ENCODE data around the gene PRDM16. TPM values are rescaled to one million over a fixed set of nuclear protein-coding genes. Genes with fewer than 3 reads are reported as not detected.

Gene PRDM16
- total and polyA plus RNA-seq, 2 donors (not counting 1 experiment from before 2014, with no cell fraction given), result 0.03 to 0.12 TPM

DNA sequence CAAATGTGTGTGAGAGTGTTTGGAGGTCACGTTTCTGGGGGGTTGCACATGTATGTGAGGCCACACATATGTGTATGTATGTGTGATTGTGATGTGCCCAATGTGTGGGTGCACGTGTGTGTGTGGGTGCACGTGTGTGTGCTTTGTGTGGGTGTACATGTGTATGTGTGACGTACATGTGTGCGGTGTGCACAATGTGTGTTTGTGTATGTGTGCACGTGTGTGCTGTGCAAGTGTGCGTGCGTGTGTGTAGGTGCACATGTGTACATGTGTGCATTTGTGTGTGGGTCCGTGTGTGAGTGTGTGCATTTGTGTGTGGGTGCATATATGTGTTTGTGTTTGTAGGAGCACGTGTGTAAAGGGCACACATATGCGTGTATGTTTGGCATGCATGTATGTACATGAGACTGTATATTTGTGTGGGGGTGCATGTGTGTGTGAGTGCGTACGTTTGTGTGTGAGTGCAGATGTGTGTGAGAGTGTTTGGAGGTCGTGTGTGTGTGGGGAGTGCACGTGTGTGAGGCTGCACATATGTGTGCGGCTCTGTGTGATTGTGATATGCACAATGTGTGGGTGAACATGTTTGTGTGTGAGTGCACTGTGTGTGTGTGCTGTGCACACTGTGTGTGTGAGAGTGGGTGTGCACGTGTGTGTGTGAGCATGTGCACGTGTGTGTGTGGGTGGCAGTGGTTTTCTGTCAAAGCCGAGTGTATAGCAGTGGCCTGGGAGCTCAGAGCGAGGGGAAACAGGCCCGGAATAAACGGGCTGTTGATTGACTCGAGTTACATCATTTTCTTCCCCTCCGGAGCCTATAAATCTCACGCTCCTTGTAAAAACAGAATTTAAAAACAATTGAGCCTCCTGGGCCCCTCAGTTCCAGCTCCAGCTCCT, 252.8 kb downstream of the PRDM16 start:
- Mint-ChIP-seq H3K9me3 (ENCODE audit: insufficient read depth) (peaks cover under 1% of the 10 kb centered on the region), H3K27ac (no peak overlapping the region), H3K27me3 (no peaks in the 10 kb centered on the region), H3K4me1 (peaks cover under 1% of the 10 kb centered on the region), H3K4me3 (no peak overlapping the region)
- Histone ChIP-seq H3K9ac (ENCODE audit: low read length) (no peak overlapping the region), H3K27me3 (replicated peaks in 1 of 4; ENCODE audit: control extremely low read depth in 1 of 4, control insufficient read depth in 3 of 4, insufficient read depth in 4 of 4, low read length in 3 of 4) (peaks cover 0 to 5% (median 0%) of the 10 kb centered on the region in 4 experiments), H3K79me2 (ENCODE audit: control insufficient read depth, insufficient read depth, low read length) (no peaks in the 10 kb centered on the region), H3K4me3 (ENCODE audit: control extremely low read depth in 1 of 5, extremely low read depth in 1 of 5, insufficient read depth in 1 of 5, low read depth in 2 of 5, low read length in 4 of 5) (no peak overlapping the region), H3K9me3 (ENCODE audit: control extremely low read depth in 1 of 3, control insufficient read depth in 2 of 3, insufficient read depth in 1 of 3, low read length in 2 of 3) (peaks cover 0 to 24% (median 4%) of the 10 kb centered on the region in 3 donors), H3K27ac (ENCODE audit: low read length in 2 of 2) (no peak overlapping the region), H2AFZ (ENCODE audit: insufficient read depth, low read depth, low read length, poor library complexity, severe bottlenecking) (no peak overlapping the region), H4K20me1 (ENCODE audit: control insufficient read depth, insufficient read depth, low read length, poor library complexity, severe bottlenecking) (no peaks in the 10 kb centered on the region), H3K4me2 (replicated peaks; ENCODE audit: low read depth, low read length, poor library complexity, severe bottlenecking) (no peak overlapping the region), H3K4me1 (ENCODE audit: control insufficient read depth in 2 of 2, insufficient read depth in 2 of 2, low read length in 2 of 2) (no peaks in the 10 kb centered on the region), H3K36me3 (replicated peaks in 1 of 2; ENCODE audit: control extremely low read depth in 1 of 2, control insufficient read depth in 1 of 2, extremely low read depth in 1 of 2, insufficient read depth in 2 of 2, low read length in 1 of 2) (no peaks in the 10 kb centered on the region)
- ATAC-seq (ENCODE audit: low read depth), result no peak
- POLR2A ChIA-PET, result no interaction called here
- no peak for TF ChIP-seq EZH2 (IDR thresholded peaks at IDR 0.05; ENCODE audit: borderline replicate concordance, insufficient read depth, low read depth, low read length, poor library complexity, severe bottlenecking)
- TF ChIP-seq, protein P1, sequence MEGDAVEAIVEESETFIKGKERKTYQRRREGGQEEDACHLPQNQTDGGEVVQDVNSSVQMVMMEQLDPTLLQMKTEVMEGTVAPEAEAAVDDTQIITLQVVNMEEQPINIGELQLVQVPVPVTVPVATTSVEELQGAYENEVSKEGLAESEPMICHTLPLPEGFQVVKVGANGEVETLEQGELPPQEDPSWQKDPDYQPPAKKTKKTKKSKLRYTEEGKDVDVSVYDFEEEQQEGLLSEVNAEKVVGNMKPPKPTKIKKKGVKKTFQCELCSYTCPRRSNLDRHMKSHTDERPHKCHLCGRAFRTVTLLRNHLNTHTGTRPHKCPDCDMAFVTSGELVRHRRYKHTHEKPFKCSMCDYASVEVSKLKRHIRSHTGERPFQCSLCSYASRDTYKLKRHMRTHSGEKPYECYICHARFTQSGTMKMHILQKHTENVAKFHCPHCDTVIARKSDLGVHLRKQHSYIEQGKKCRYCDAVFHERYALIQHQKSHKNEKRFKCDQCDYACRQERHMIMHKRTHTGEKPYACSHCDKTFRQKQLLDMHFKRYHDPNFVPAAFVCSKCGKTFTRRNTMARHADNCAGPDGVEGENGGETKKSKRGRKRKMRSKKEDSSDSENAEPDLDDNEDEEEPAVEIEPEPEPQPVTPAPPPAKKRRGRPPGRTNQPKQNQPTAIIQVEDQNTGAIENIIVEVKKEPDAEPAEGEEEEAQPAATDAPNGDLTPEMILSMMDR (IDR thresholded peaks at IDR 0.05), result no peak
- no peak for DNase-seq
- intact Hi-C loops (cut with micrococcal nuclease), result no loop called here
- CTCF ChIA-PET, result no interaction called here
- 70% methylated on average over 21 of the region's 25 CpGs for WGBS (ENCODE audit: insufficient coverage)

DNA sequence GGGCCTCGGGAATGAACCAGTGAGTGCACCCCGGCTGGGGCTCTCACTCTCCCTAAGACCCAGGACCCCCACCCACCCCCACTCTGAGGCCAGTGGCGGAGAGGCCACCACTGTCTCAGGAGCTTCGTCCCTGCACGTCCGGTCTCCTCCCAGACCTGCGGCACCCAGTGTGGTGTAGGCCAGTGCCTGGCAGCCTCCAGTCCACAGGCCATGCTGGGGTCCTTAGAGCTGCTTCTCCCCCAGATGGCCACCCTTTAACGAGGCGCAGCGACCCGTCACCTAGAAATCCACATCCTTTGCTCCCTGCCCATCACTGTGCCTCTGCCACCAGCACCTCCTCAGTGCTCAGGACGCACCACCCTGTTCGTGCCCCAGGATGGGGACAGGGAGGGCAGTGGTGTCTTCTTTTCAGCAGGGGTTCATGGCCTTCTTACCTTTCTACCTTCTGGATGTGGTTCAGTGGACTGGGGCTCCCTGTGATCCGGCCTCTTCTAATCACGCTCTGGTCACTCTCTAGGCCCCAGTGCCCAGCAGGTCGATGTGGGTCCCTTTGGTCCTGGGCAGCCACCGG, 253.5 kb downstream of the PRDM16 start:
- DNase-seq (no peak), ATAC-seq (ENCODE audit: low read depth) (no peak)
- no peak overlapping the region for H2AFZ ChIP-seq (ENCODE audit: insufficient read depth, low read depth, low read length, poor library complexity, severe bottlenecking)
- ChIA-PET CTCF (no interaction called here), POLR2A (no interaction called here)
- no peak overlapping the region for H3K4me2 ChIP-seq (replicated peaks; ENCODE audit: low read depth, low read length, poor library complexity, severe bottlenecking)
- H3K27ac ChIP-seq (ENCODE audit: low read length in 2 of 2), result no peak overlapping the region
- TF ChIP-seq, protein P1 (IDR thresholded peaks at IDR 0.05), result no peak
- TF ChIP-seq EZH2 (IDR thresholded peaks at IDR 0.05; ENCODE audit: borderline replicate concordance, insufficient read depth, low read depth, low read length, poor library complexity, severe bottlenecking), result no peak
- H3K4me1 Mint-ChIP-seq, result no peaks in the 10 kb centered on the region
- H3K27ac Mint-ChIP-seq, result no peak overlapping the region
- peaks cover 0 to 5% (median 0%) of the 10 kb centered on the region in 4 experiments for H3K27me3 ChIP-seq (replicated peaks in 1 of 4; ENCODE audit: control extremely low read depth in 1 of 4, control insufficient read depth in 3 of 4, insufficient read depth in 4 of 4, low read length in 3 of 4)
- no peak overlapping the region for H3K4me3 Mint-ChIP-seq
- intact Hi-C loops (cut with micrococcal nuclease), result no loop called here
- H3K4me3 ChIP-seq (ENCODE audit: control extremely low read depth in 1 of 5, extremely low read depth in 1 of 5, insufficient read depth in 1 of 5, low read depth in 2 of 5, low read length in 4 of 5), result no peak overlapping the region
- no peaks in the 10 kb centered on the region for H3K9me3 Mint-ChIP-seq (ENCODE audit: insufficient read depth)
- 82% methylated on average over 13 of the region's 17 CpGs for WGBS (ENCODE audit: insufficient coverage)
- H3K36me3 ChIP-seq (replicated peaks in 1 of 2; ENCODE audit: control extremely low read depth in 1 of 2, control insufficient read depth in 1 of 2, extremely low read depth in 1 of 2, insufficient read depth in 2 of 2, low read length in 1 of 2), result no peaks in the 10 kb centered on the region
- peaks cover 0 to 17% (median 0%) of the 10 kb centered on the region in 3 donors for H3K9me3 ChIP-seq (ENCODE audit: control extremely low read depth in 1 of 3, control insufficient read depth in 2 of 3, insufficient read depth in 1 of 3, low read length in 2 of 3)
- no peaks in the 10 kb centered on the region for H3K27me3 Mint-ChIP-seq
- H4K20me1 ChIP-seq (ENCODE audit: control insufficient read depth, insufficient read depth, low read length, poor library complexity, severe bottlenecking), result no peaks in the 10 kb centered on the region
- no peaks in the 10 kb centered on the region for H3K4me1 ChIP-seq (ENCODE audit: control insufficient read depth in 2 of 2, insufficient read depth in 2 of 2, low read length in 2 of 2)
- no peak overlapping the region for H3K9ac ChIP-seq (ENCODE audit: low read length)
- H3K79me2 ChIP-seq (ENCODE audit: control insufficient read depth, insufficient read depth, low read length), result no peaks in the 10 kb centered on the region
